Fibroblast of mammary gland (primary cell): ENCODE measurements around the gene RBP4.

Experiments used
- DNase-seq: peaks from one replicate; pipeline ENCODE4 v3.0.0-alpha.2; 2010; ENCODE audit warnings: low read depth
- H3K4me3 ChIP-seq: 2 replicates; pipeline ENCODE4 v1.5.1; 2011; ENCODE audit warnings: low read depth, mild to moderate bottlenecking, low read length, moderate library complexity; ENCODE audit not compliant: control insufficient read depth
- CTCF ChIP-seq: conservative IDR thresholded peaks from 2 replicates; pipeline ENCODE4 v1.5.1; 2011; ENCODE audit warnings: low read depth, low read length, inconsistent platforms; ENCODE audit not compliant: control insufficient read depth, insufficient read depth

Gene RBP4

GRCh38 chr10:93579089-93579488 is 21.9 kb downstream of the RBP4 start:
- H3K4me3 ChIP-seq, result no peak overlapping the region
- no peak for TF ChIP-seq CTCF
- DNase-seq, result no peak

- H3K4me3 ChIP-seq, result no peak overlapping the region
- no peak for TF ChIP-seq CTCF
- DNase-seq, result no peak
Observed at GRCh38 chr10:93577565-93577964, 23.5 kb downstream of the RBP4 start.

- TF ChIP-seq CTCF, result no peak
- H3K4me3 ChIP-seq, result no peak overlapping the region
- DNase-seq, result no peak
Observed at GRCh38 chr10:93576888-93577287, 24.1 kb downstream of the RBP4 start.

GRCh38 chr10:93573924-93574323 is 27.1 kb downstream of the RBP4 start:
- DNase-seq, result no peak
- H3K4me3 ChIP-seq, result no peak overlapping the region
- TF ChIP-seq CTCF, result no peak

- no peak for TF ChIP-seq CTCF
- no peak overlapping the region for H3K4me3 ChIP-seq
- no peak for DNase-seq
Observed at GRCh38 chr10:93573051-93573909, 27.8 kb downstream of the RBP4 start.

GRCh38 chr10:93572606-93573005 is 28.4 kb downstream of the RBP4 start:
- no peak overlapping the region for H3K4me3 ChIP-seq
- no peak for TF ChIP-seq CTCF
- no peak for DNase-seq
